Adrenal gland (tissue), 12 donors: ENCODE data around the gene REL. TPM values are rescaled to one million over a fixed set of nuclear protein-coding genes. Genes with fewer than 3 reads are reported as not detected.

Experiments
- DNase-seq, 7 donors: peaks; one replicate each; pipeline ENCODE4 v3.0.0-alpha.2; 2019 to 2020
- H3K27ac ChIP-seq, 5 donors: fragments of 200-600 bp; sonication (generic) in 4 of 5; 1 replicate in 3 of 5; 2 replicates in 2 of 5; pipeline versions ENCODE4 v1.5.1 to v1.8.0; 2016 to 2020; ENCODE audit warnings: mild to moderate bottlenecking in 1 of 5
- H3K27me3 ChIP-seq: fragments of 200-600 bp; 2 replicates; pipeline ENCODE4 v1.8.0; 2021
- H3K36me3 ChIP-seq, 2 donors: fragments of 200-600 bp; replicated peaks in 1 of 2; 1 replicate in 1 of 2; 2 replicates in 1 of 2; pipeline versions ENCODE4 v1.5.1 to v1.8.0; 2018 to 2022
- H3K4me1 ChIP-seq, 2 donors: fragments of 200-600 bp; replicated peaks in 1 of 2; 1 replicate in 1 of 2; 2 replicates in 1 of 2; pipeline versions ENCODE4 v1.5.1 to v1.8.0; 2018 to 2021
- H3K4me3 ChIP-seq, 4 donors: fragments of 200-600 bp; sonication (generic) in 3 of 4; one replicate each; pipeline ENCODE4 v1.5.1; 2016 to 2018
- H3K9me3 ChIP-seq, 3 donors: fragments of 200-600 bp; sonication (generic) in 1 of 3; replicated peaks in 1 of 3; 1 replicate in 2 of 3; 2 replicates in 1 of 3; pipeline versions ENCODE4 v1.5.1 to v1.8.0; 2016 to 2021
- POLR2A ChIP-seq, 2 donors: fragments of 450-650 bp; IDR thresholded peaks; one replicate each; pipeline ENCODE4 v1.6.1; 2017; ENCODE audit warnings: antibody characterized with exemption in 2 of 2, mild to moderate bottlenecking in 2 of 2, moderate library complexity in 1 of 2
- WGBS, 4 donors: extraction: QIAGEN DNeasy Blood & Tissue Kit in 2 of 4; methylation state at CpG; one replicate each; pipeline versions ENCODE4 v1.1.5 to v1.1.7; 2013 to 2017; 5-methylcytosine and 5-hydroxymethylcytosine counted together
- intact Hi-C, 2 donors: fragments of 100-400 bp; cut with DNase I; formaldehyde crosslinking; loops; one replicate each; pipeline versions ENCODE4 v1.14.1 to v1.15.0; 2022 to 2023
- polyA plus RNA-seq, 3 donors: library from polyadenylated mRNA; stranded (reverse); fragments of 200-250 nt in 2 of 3; fragments of 350-450 nt in 1 of 3; fragmentation: Illumina TruSeq in 1 of 3; extraction: RNeasy Lipid Tissue Mini Kit (QIAGEN cat#74804) in 1 of 3; gene quantifications; one replicate each; pipeline ENCODE4 v1.2.3, GENCODE V29; 2013 to 2014
- total RNA-seq, 9 donors: library from RNA; depleted of rRNA in 4 of 9; stranded (reverse); fragments of >200 nt in 4 of 9; fragments of 120-200 nt in 1 of 9; fragmentation: NEBNext Ultra II Directional in 1 of 9; extraction: Animal tissue kit (Norgen Biotek cat#: 25700) in 1 of 9; gene quantifications; one replicate each; pipeline versions ENCODE4 v1.1.0 to v1.2.4, GENCODE V29; 2013 to 2023
- TF ChIP-seq, protein P1 (sequence below), 6 experiments: fragments of 450-650 bp in 4 of 6; fragments of 200-600 bp in 2 of 6; sonication (generic) in 1 of 6; IDR thresholded peaks; 1 replicate in 5 of 6; 2 replicates in 1 of 6; pipeline versions ENCODE4 v1.5.1 to v1.8.0; 2016 to 2021; ENCODE audit warnings: antibody characterized with exemption in 6 of 6, mild to moderate bottlenecking in 2 of 6, moderate library complexity in 1 of 6
- donor health status: healthy with polysubstance abuse.
- donor health status: Bipolar disorder and iron deficiency.
- donor health status: DM: yes; HTN: yes; CAD: no.
- donor health status: DM: no; HTN: no; CAD: no.
- donor health status: DM: no; HTN: no; CAD: no.
- donor health status: DM: yes; HTN: yes; CAD: no.

REL gene
- total and polyA plus RNA-seq, 12 donors, result 0.51 to 15.0 (median 9.8) TPM

- Histone ChIP-seq H3K27ac (no peak overlapping the region), H3K36me3 (no peaks in the 10 kb centered on the region), H3K4me3 (no peak overlapping the region), H3K9me3 (no peaks in the 10 kb centered on the region), H3K4me1 (no peaks in the 10 kb centered on the region), H3K27me3 (no peaks in the 10 kb centered on the region)
- DNase-seq, result no peak
- WGBS, 4 donors, result 56 to 67% (median 65%) methylated on average over 1 of the region's 1 CpG
- no peak for TF ChIP-seq POLR2A (IDR thresholded peaks at IDR 0.05)
- TF ChIP-seq, protein P1, sequence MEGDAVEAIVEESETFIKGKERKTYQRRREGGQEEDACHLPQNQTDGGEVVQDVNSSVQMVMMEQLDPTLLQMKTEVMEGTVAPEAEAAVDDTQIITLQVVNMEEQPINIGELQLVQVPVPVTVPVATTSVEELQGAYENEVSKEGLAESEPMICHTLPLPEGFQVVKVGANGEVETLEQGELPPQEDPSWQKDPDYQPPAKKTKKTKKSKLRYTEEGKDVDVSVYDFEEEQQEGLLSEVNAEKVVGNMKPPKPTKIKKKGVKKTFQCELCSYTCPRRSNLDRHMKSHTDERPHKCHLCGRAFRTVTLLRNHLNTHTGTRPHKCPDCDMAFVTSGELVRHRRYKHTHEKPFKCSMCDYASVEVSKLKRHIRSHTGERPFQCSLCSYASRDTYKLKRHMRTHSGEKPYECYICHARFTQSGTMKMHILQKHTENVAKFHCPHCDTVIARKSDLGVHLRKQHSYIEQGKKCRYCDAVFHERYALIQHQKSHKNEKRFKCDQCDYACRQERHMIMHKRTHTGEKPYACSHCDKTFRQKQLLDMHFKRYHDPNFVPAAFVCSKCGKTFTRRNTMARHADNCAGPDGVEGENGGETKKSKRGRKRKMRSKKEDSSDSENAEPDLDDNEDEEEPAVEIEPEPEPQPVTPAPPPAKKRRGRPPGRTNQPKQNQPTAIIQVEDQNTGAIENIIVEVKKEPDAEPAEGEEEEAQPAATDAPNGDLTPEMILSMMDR (IDR thresholded peaks at IDR 0.05), result no peak
- intact Hi-C loops, result no loop called here
These were observed 85.4 kb downstream of the REL start for GRCh38 chr2:60966507-60967405.

DNA sequence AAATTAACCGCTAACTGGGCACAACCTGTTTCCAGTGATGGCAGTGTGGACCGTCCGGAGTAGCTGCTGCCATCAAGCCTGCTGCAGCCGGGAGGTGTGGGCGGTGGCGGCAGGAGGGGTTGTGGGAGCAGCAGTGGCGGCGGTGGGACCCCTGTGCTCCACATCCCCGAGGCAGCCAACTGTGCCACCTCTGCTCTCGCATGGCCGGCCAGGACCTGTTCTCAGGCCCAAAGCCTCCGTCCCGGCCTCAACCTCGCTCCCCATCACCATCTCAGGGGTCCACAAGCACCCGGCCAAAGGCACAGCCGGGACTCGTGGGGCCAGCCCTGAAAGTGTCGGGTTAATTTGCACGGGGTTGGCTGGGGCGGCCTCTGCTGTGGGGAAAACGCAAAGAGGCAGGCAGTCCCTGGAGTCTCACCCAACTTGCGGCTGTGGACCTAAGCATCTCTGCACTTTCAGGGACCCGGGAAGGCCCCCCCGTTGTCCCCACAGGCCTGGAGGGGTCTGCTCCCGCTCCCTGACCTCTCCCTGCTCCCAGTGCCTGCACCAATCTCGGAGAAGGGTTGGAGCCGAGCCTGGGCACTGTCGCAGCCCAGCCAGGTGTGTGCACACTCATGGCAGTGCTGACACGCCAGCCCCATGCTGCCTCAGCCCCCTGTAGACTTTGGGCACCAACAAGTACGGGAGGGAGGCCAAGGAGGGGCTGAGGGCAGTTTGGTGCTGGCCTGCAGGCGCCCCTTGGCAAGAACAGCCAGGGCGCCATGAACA is 91.7 kb downstream of the REL start:
- Histone ChIP-seq H3K27ac (no peak overlapping the region), H3K4me1 (no peaks in the 10 kb centered on the region), H3K9me3 (no peaks in the 10 kb centered on the region), H3K4me3 (no peak overlapping the region), H3K36me3 (no peaks in the 10 kb centered on the region), H3K27me3 (no peaks in the 10 kb centered on the region)
- WGBS, 4 donors, result 92 to 97% (median 94%) methylated on average over 10 to 32 of the region's 32 CpGs
- intact Hi-C loops, result no loop called here
- no peak for TF ChIP-seq POLR2A (IDR thresholded peaks at IDR 0.05)
- TF ChIP-seq, protein P1 (IDR thresholded peaks at IDR 0.05), result no peak
- DNase-seq, result no peak

GRCh38 chr2:60973705-60974104 is 92.3 kb downstream of the REL start:
- Histone ChIP-seq H3K4me1 (no peaks in the 10 kb centered on the region), H3K36me3 (no peaks in the 10 kb centered on the region), H3K4me3 (no peak overlapping the region), H3K9me3 (no peaks in the 10 kb centered on the region), H3K27me3 (no peaks in the 10 kb centered on the region), H3K27ac (no peak overlapping the region)
- intact Hi-C loops, result no loop called here
- no peak for DNase-seq
- 77 to 95% (median 87%) methylated on average over 5 of the region's 5 CpGs for WGBS, 4 donors
- no peak for TF ChIP-seq POLR2A (IDR thresholded peaks at IDR 0.05)
- TF ChIP-seq, protein P1 (IDR thresholded peaks at IDR 0.05), result no peak

DNA sequence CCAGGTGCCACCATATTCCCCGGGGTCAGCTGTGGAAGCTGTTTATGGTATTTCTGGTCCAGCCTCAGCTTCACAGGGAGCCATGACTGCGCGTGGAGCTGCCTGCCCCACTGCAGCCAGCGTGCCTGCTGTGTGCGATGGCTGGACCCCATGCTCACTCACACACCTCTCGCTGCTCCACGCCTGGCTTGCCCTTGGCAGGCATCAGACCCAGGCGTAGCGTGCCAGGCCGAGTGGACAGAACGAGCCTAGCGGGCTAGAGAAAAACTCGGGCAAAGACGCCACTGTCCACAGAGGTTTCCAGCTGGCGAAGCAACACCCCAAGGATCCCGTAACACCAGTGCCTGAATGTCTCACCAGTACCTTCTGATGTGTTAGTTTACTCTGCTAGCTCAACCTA is 93.3 kb downstream of the REL start:
- H3K4me3 ChIP-seq, result no peak overlapping the region
- no peaks in the 10 kb centered on the region for H3K9me3 ChIP-seq
- DNase-seq, result no peak
- H3K36me3 ChIP-seq, result no peaks in the 10 kb centered on the region
- H3K27ac ChIP-seq, result no peak overlapping the region
- WGBS, 4 donors, result 90 to 97% (median 95%) methylated on average over 6 to 16 of the region's 16 CpGs
- TF ChIP-seq POLR2A (IDR thresholded peaks at IDR 0.05), result no peak
- TF ChIP-seq, protein P1 (IDR thresholded peaks at IDR 0.05), result no peak
- intact Hi-C loops, result no loop called here
- H3K4me1 ChIP-seq, result no peaks in the 10 kb centered on the region
- H3K27me3 ChIP-seq, result no peaks in the 10 kb centered on the region
